ENCODE measurements around the gene LCN6.

GRCh38 chr9:136728080-136728547 lies 20.2 kb downstream of the LCN6 start:
- TF ChIP-seq EZH2 (IDR thresholded peaks at IDR 0.05) = no peak
- peak; percentile 98 for TF ChIP-seq POLR2AphosphoS5 (IDR thresholded peaks at IDR 0.05; ENCODE audit: borderline replicate concordance, low read depth, low read length)
- TF ChIP-seq FOXP2 (optimal IDR thresholded peaks at IDR 0.05; ENCODE audit: control extremely low read depth, extremely low read length, insufficient read depth) = no peak
